Measurements from ENCODE around the gene RALGDS.

Gene RALGDS

DNA sequence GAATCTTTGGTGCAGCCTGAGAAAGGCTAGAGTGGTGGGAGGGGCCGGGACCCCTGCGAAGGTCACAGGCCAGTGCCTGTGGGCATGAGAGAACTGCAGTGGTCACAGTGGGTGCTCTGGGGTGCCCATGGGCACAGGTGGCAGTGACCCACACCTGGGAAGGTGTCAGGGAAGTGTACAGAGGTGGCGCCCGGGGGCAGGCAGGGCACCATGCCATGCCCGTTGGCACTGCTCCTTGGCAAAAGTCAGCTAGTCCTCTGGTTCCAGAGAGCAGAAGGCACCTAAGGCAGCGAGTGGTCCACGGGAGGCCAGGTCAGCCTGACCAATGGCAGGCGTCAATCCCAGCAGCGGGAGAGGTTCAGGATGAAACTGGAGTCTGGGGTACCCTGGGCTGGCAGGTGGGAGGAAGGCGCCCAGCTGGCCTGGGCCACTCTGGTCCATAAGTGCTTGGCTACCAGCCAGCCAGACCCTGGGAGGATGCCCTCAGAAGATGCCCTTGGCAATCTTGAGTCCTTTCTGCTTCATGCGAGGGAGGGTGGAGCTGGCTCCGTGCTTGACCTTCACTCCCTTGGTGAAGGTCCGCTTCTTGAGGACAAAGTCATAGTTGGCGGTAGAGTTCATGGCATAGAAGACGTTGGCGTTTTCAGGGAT is 22.8 kb downstream of the RALGDS start:
- TF ChIP-seq TAF1 (IDR thresholded peaks at IDR 0.05; ENCODE audit: low read depth) (no peak), EP300 (IDR thresholded peaks at IDR 0.05; ENCODE audit: borderline replicate concordance) (no peak), CREB1 (IDR thresholded peaks at IDR 0.05; ENCODE audit: low read depth) (no peak), EGR1 (IDR thresholded peaks at IDR 0.05) (no peak), ZBTB7A (IDR thresholded peaks at IDR 0.05; ENCODE audit: low read depth) (no peak), FOXM1 (IDR thresholded peaks at IDR 0.05; ENCODE audit: borderline replicate concordance, low read depth) (no peak), CEBPB (IDR thresholded peaks at IDR 0.05) (no peak)
- TF ChIP-seq, protein P1, sequence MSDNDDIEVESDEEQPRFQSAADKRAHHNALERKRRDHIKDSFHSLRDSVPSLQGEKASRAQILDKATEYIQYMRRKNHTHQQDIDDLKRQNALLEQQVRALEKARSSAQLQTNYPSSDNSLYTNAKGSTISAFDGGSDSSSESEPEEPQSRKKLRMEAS (IDR thresholded peaks at IDR 0.05): no peak
- TF ChIP-seq, protein P2, sequence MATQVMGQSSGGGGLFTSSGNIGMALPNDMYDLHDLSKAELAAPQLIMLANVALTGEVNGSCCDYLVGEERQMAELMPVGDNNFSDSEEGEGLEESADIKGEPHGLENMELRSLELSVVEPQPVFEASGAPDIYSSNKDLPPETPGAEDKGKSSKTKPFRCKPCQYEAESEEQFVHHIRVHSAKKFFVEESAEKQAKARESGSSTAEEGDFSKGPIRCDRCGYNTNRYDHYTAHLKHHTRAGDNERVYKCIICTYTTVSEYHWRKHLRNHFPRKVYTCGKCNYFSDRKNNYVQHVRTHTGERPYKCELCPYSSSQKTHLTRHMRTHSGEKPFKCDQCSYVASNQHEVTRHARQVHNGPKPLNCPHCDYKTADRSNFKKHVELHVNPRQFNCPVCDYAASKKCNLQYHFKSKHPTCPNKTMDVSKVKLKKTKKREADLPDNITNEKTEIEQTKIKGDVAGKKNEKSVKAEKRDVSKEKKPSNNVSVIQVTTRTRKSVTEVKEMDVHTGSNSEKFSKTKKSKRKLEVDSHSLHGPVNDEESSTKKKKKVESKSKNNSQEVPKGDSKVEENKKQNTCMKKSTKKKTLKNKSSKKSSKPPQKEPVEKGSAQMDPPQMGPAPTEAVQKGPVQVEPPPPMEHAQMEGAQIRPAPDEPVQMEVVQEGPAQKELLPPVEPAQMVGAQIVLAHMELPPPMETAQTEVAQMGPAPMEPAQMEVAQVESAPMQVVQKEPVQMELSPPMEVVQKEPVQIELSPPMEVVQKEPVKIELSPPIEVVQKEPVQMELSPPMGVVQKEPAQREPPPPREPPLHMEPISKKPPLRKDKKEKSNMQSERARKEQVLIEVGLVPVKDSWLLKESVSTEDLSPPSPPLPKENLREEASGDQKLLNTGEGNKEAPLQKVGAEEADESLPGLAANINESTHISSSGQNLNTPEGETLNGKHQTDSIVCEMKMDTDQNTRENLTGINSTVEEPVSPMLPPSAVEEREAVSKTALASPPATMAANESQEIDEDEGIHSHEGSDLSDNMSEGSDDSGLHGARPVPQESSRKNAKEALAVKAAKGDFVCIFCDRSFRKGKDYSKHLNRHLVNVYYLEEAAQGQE (IDR thresholded peaks at IDR 0.05; ENCODE audit: low read depth): no peak

DNA sequence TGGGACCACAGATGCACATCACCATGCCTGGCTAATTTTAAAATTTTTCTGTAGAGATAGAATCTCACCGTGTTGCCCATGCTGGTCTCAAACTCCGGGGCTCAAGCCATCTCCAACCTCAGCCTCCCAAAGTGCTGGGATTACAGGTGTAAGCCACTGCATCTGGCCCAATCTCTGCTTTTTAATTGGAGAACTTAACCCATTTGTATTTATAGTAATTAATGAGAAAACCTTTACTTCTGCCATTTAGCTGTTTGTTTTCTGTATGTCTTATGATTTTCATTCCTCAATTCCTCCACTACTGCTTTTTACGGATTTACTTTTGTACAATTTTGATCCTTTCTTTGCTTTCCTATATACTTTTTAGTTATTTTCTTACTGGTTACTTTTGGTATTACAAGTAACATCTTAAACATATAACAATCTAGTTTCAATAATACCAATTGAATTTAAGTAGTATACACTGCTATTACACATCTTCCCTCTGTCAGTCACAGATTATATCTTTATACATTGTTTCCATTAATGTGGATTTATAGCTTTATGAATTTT is 26.1 kb downstream of the RALGDS start:
- no peak for TF ChIP-seq TAF1 (IDR thresholded peaks at IDR 0.05; ENCODE audit: low read depth)
- TF ChIP-seq TEAD4 (IDR thresholded peaks at IDR 0.05): no peak
- TF ChIP-seq FOXM1 (IDR thresholded peaks at IDR 0.05; ENCODE audit: borderline replicate concordance, low read depth): no peak
- TF ChIP-seq RAD21 (IDR thresholded peaks at IDR 0.05; ENCODE audit: low read depth): no peak

DNA sequence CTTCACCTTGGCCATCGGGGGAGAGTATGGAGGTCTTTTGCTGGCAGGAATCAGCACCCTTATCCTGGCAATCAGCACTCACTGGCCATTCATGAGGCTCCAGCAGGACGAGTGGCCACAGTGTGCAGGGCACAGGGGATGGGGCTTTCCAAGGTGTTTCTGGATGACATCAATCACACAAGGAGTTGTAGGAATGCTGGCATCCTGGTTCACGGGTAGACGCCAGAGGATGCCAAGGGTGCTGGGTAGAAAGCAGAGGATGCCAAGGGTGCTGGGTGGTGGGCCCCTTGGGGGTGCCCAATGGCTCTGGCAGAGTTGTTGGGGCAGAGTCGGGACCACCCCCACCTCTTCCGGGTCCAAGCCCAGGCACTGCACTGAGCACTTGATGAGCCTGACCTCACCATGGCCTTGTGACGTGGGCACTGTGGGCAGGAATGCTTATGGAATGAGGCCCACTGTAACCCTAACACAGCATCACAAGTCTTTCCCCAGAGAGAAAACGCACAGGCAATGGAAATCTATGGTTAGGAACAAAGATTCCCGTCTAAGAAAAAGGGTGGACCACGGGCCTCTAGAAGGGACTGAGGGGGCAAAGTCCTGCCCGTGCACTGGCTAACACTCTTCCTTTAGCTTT is 30.2 kb downstream of the RALGDS start:
- no peak for TF ChIP-seq FOXM1 (IDR thresholded peaks at IDR 0.05; ENCODE audit: borderline replicate concordance, low read depth)
- no peak for TF ChIP-seq TCF12 (IDR thresholded peaks at IDR 0.05; ENCODE audit: low read depth)

DNA sequence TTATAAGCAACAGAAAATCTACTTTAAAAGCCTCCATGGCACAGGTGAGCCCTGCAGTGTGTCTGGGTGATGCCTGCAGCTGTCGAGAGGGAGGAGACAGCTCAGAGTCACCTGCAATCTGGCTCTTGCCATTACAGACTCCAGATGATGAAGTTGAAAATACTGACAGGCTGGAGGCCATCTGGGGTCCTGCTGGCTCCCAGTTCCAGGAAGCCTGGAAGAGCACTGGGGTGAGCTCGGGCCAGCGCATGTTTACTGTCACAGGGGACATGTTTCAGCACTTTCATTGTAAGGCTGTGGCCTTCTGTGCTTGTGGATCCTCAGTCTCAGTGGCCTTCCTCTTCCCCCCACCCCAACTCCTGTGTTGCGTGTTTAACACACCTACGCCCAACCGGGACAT is 30.9 kb downstream of the RALGDS start:
- TF ChIP-seq FOXM1 (IDR thresholded peaks at IDR 0.05; ENCODE audit: borderline replicate concordance, low read depth): no peak
- no peak for TF ChIP-seq EP300 (IDR thresholded peaks at IDR 0.05; ENCODE audit: borderline replicate concordance)
- TF ChIP-seq TEAD4 (IDR thresholded peaks at IDR 0.05): no peak
- TF ChIP-seq, protein P1 (IDR thresholded peaks at IDR 0.05): no peak
- TF ChIP-seq TAF1 (IDR thresholded peaks at IDR 0.05; ENCODE audit: low read depth): no peak
- no peak for TF ChIP-seq TCF12 (IDR thresholded peaks at IDR 0.05; ENCODE audit: low read depth)
- TF ChIP-seq, protein P3, sequence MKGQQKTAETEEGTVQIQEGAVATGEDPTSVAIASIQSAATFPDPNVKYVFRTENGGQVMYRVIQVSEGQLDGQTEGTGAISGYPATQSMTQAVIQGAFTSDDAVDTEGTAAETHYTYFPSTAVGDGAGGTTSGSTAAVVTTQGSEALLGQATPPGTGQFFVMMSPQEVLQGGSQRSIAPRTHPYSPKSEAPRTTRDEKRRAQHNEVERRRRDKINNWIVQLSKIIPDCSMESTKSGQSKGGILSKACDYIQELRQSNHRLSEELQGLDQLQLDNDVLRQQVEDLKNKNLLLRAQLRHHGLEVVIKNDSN (IDR thresholded peaks at IDR 0.05): no peak
- no peak for TF ChIP-seq EGR1 (IDR thresholded peaks at IDR 0.05)
- no peak for TF ChIP-seq ZBTB7A (IDR thresholded peaks at IDR 0.05; ENCODE audit: low read depth)
- TF ChIP-seq, protein P2 (IDR thresholded peaks at IDR 0.05; ENCODE audit: low read depth): no peak
- TF ChIP-seq CEBPB (IDR thresholded peaks at IDR 0.05): no peak
- no peak for TF ChIP-seq NFIC (IDR thresholded peaks at IDR 0.05)
- TF ChIP-seq YY1 (IDR thresholded peaks at IDR 0.05; ENCODE audit: low read depth): no peak
- TF ChIP-seq CREB1 (IDR thresholded peaks at IDR 0.05; ENCODE audit: low read depth): no peak
- no peak for TF ChIP-seq RAD21 (IDR thresholded peaks at IDR 0.05; ENCODE audit: low read depth)

DNA sequence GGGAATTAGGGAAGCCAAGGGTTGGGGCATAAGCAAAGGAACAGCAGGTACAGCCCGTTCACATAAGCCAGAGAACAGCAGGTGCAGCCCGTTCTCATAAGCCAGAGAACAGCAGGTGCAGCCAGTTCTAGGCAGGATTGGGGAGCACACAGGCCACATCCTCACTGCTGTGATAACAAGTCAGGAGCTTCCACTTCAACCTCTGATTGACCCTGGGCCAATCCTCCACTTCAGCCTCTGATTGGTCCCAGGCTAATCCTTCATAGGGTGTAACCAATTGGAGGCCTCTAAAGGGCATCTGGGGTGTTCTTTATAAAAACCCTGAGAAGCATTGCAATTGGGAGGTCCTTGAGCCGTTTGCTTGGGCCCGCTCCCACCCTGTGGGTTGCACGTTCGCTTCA is 31.8 kb downstream of the RALGDS start:
- TF ChIP-seq, protein P1 (IDR thresholded peaks at IDR 0.05): no peak
- TF ChIP-seq NFIC (IDR thresholded peaks at IDR 0.05) (no peak), CREB1 (IDR thresholded peaks at IDR 0.05; ENCODE audit: low read depth) (no peak), ZBTB7A (IDR thresholded peaks at IDR 0.05; ENCODE audit: low read depth) (no peak), FOXM1 (IDR thresholded peaks at IDR 0.05; ENCODE audit: borderline replicate concordance, low read depth) (no peak), EGR1 (IDR thresholded peaks at IDR 0.05) (no peak), TAF1 (IDR thresholded peaks at IDR 0.05; ENCODE audit: low read depth) (no peak), EP300 (IDR thresholded peaks at IDR 0.05; ENCODE audit: borderline replicate concordance) (no peak)
- TF ChIP-seq, protein P3 (IDR thresholded peaks at IDR 0.05): no peak
